H1 (cell line): ENCODE data around the gene SPPL2B. TPM values are rescaled to one million over a fixed set of nuclear protein-coding genes. Genes with fewer than 3 reads are reported as not detected.

Experiments used
- CTCF ChIA-PET: fragments of 300-600 bp; sonication (Branson Sonifier 250); formaldehyde crosslinking; loops from one replicate; lab custom pipeline; 2021; ENCODE audit not compliant: partially characterized antibody; lab: Charles Lee
- POLR2A ChIA-PET: fragments of 300-600 bp; sonication (Branson Sonifier 250); formaldehyde crosslinking; loops from one replicate; lab custom pipeline; 2021; ENCODE audit warnings: inconsistent platforms; ENCODE audit not compliant: partially characterized antibody; lab: Charles Lee
- DNase-seq, 2 experiments: peaks; one replicate each; pipeline versions ENCODE4 v3.0.0 to v3.0.0-alpha.2; 2010 to 2022; ENCODE audit warnings: low spot score in 2 of 2, low read depth in 1 of 2, mixed read lengths in 1 of 2
- FAIRE-seq: peaks from 2 replicates; lab custom pipeline; 2011; peaks lifted over from hg19 to GRCh38; lab: Jason Lieb, UNC
- H2AFZ ChIP-seq: 2 replicates; pipeline ENCODE4 v1.8.1; 2012; ENCODE audit warnings: low read length, inconsistent platforms
- H2AK5ac ChIP-seq: 2 replicates; pipeline ENCODE4 v1.6.1; 2013; ENCODE audit warnings: low read depth, low read length
- H2BK120ac ChIP-seq: replicated peaks from 2 replicates; pipeline ENCODE3; 2013; ENCODE audit warnings: low read depth, low read length, inconsistent platforms
- H2BK12ac ChIP-seq: 2 replicates; pipeline ENCODE4 v1.6.1; 2013; ENCODE audit warnings: low read depth, low read length
- H2BK15ac ChIP-seq: 2 replicates; pipeline ENCODE4 v1.6.1; 2013; ENCODE audit warnings: low read length
- H2BK20ac ChIP-seq: 2 replicates; pipeline ENCODE4 v1.6.1; 2013; ENCODE audit warnings: low read length
- H2BK5ac ChIP-seq: 2 replicates; pipeline ENCODE4 v1.6.1; 2013; ENCODE audit warnings: low read depth, low read length
- H3K14ac ChIP-seq: 2 replicates; pipeline ENCODE4 v1.6.1; 2013; ENCODE audit warnings: inconsistent platforms; ENCODE audit not compliant: insufficient read length
- H3K18ac ChIP-seq: 2 replicates; pipeline ENCODE4 v1.6.1; 2013; ENCODE audit warnings: low read length; ENCODE audit errors: extremely low read depth
- H3K23ac ChIP-seq: 2 replicates; pipeline ENCODE4 v1.6.1; 2013; ENCODE audit warnings: inconsistent platforms; ENCODE audit not compliant: insufficient read length
- H3K23me2 ChIP-seq: 2 replicates; pipeline ENCODE4 v1.6.1; 2013; ENCODE audit warnings: low read depth, low read length
- H3K27ac ChIP-seq: 2 replicates; pipeline ENCODE4 v1.6.1; 2011; ENCODE audit warnings: low read depth, low read length, inconsistent platforms
- H3K27me3 ChIP-seq, 4 experiments: replicated peaks in 1 of 4; 1 replicate in 1 of 4; 2 replicates in 3 of 4; pipeline versions ENCODE4 v1.6.1 to v1.8.1; 2011 to 2013; ENCODE audit warnings: low read length in 3 of 4, mild to moderate bottlenecking in 3 of 4, inconsistent platforms in 2 of 4, mixed read lengths in 2 of 4, moderate library complexity in 1 of 4; ENCODE audit not compliant: control insufficient read depth in 3 of 4, insufficient read depth in 3 of 4; ENCODE audit errors: extremely low read depth in 1 of 4
- H3K36me3 ChIP-seq, 4 experiments: 2 replicates each; pipeline versions ENCODE4 v1.6.1 to v1.8.1; 2011 to 2013; ENCODE audit warnings: mild to moderate bottlenecking in 4 of 4, low read length in 3 of 4, moderate library complexity in 2 of 4, control low read depth in 1 of 4, inconsistent platforms in 1 of 4; ENCODE audit not compliant: insufficient read depth in 4 of 4, control insufficient read depth in 2 of 4
- H3K4ac ChIP-seq: replicated peaks from 2 replicates; pipeline ENCODE3; 2013; ENCODE audit warnings: low read length, low read depth, mixed read lengths, inconsistent platforms; ENCODE audit not compliant: insufficient read length
- H3K4me1 ChIP-seq, 4 experiments: replicated peaks in 1 of 4; 1 replicate in 1 of 4; 2 replicates in 3 of 4; pipeline versions ENCODE4 v1.6.1 to v1.8.1; 2011 to 2013; ENCODE audit warnings: low read length in 3 of 4, inconsistent platforms in 2 of 4, mixed read lengths in 1 of 4; ENCODE audit not compliant: insufficient read depth in 4 of 4, control insufficient read depth in 3 of 4
- H3K4me2 ChIP-seq, 2 experiments: 2 replicates each; pipeline versions ENCODE4 v1.6.1 to v1.8.1; 2011 to 2013; ENCODE audit warnings: low read depth in 2 of 2, low read length in 2 of 2, control low read depth in 1 of 2, inconsistent platforms in 1 of 2, mild to moderate bottlenecking in 1 of 2; ENCODE audit not compliant: insufficient read depth in 1 of 2
- H3K4me3 ChIP-seq, 4 experiments: fragments of 200-600, 300-600 bp in 1 of 4; sonication (generic), shearing (Covaris generic), sonication (Bioruptor Twin) in 1 of 4; 2 replicates each; pipeline versions ENCODE4 v1.5.1 to v1.8.1; 2011 to 2016; ENCODE audit warnings: low read length in 4 of 4, low read depth in 3 of 4, control low read depth in 2 of 4, inconsistent platforms in 2 of 4, mild to moderate bottlenecking in 2 of 4, mixed read lengths in 1 of 4, moderate library complexity in 1 of 4; ENCODE audit not compliant: insufficient read depth in 2 of 4; ENCODE audit errors: extremely low read depth in 1 of 4
- H3K56ac ChIP-seq: replicated peaks from 2 replicates; pipeline ENCODE3; 2013; ENCODE audit warnings: low read depth, mild to moderate bottlenecking, mixed read lengths, low read length, inconsistent platforms; ENCODE audit not compliant: insufficient read length
- H3K79me1 ChIP-seq: 2 replicates; pipeline ENCODE4 v1.6.1; 2013; ENCODE audit warnings: low read depth, low read length, control low read depth
- H3K79me2 ChIP-seq, 2 experiments: 2 replicates each; pipeline versions ENCODE4 v1.6.1 to v1.8.1; 2012 to 2013; ENCODE audit warnings: low read length in 2 of 2, mild to moderate bottlenecking in 2 of 2, inconsistent platforms in 1 of 2; ENCODE audit not compliant: insufficient read depth in 2 of 2, control insufficient read depth in 1 of 2
- H3K9ac ChIP-seq, 4 experiments: replicated peaks in 1 of 4; 1 replicate in 1 of 4; 2 replicates in 3 of 4; pipeline versions ENCODE4 v1.6.1 to v1.8.1; 2011 to 2013; ENCODE audit warnings: low read depth in 3 of 4, low read length in 3 of 4, control low read depth in 2 of 4, mild to moderate bottlenecking in 2 of 4, moderate library complexity in 2 of 4, inconsistent platforms in 1 of 4; ENCODE audit errors: extremely low read depth in 1 of 4
- H3K9me3 ChIP-seq, 2 experiments: 2 replicates each; pipeline versions ENCODE4 v1.6.1 to v1.8.1; 2012 to 2013; ENCODE audit warnings: mild to moderate bottlenecking in 2 of 2, moderate library complexity in 2 of 2, control low read depth in 1 of 2, inconsistent platforms in 1 of 2, low read depth in 1 of 2, low read length in 1 of 2, mixed read lengths in 1 of 2; ENCODE audit not compliant: insufficient read depth in 2 of 2
- H4K20me1 ChIP-seq, 2 experiments: replicated peaks in 1 of 2; 2 replicates each; pipeline versions ENCODE3 to v1.8.1; 2011 to 2013; ENCODE audit warnings: inconsistent platforms in 2 of 2, low read length in 2 of 2, mild to moderate bottlenecking in 1 of 2; ENCODE audit not compliant: insufficient read depth in 2 of 2, control insufficient read depth in 1 of 2
- H4K5ac ChIP-seq: 2 replicates; pipeline ENCODE4 v1.6.1; 2013; ENCODE audit warnings: low read length, low read depth, mixed read lengths, inconsistent platforms; ENCODE audit not compliant: insufficient read length
- H4K8ac ChIP-seq: 2 replicates; pipeline ENCODE4 v1.8.0; 2013; ENCODE audit warnings: mild to moderate bottlenecking, moderate library complexity, low read length, inconsistent platforms; ENCODE audit not compliant: insufficient read depth; ENCODE audit errors: extremely low read depth
- H4K91ac ChIP-seq: replicated peaks from 2 replicates; pipeline ENCODE3; 2013; ENCODE audit warnings: low read length, mixed read lengths, inconsistent platforms; ENCODE audit not compliant: insufficient read length
- ATF2 ChIP-seq: IDR thresholded peaks from 2 replicates; pipeline ENCODE4 v1.6.1; 2012; ENCODE audit warnings: low read length, inconsistent platforms
- BCL11A ChIP-seq, 2 experiments: IDR thresholded peaks; one replicate each; pipeline ENCODE4 v1.6.1; 2011; ENCODE audit warnings: low read depth in 2 of 2, low read length in 2 of 2, mild to moderate bottlenecking in 2 of 2
- CEBPB ChIP-seq: IDR thresholded peaks from 2 replicates; pipeline ENCODE4 v1.6.1; 2012; ENCODE audit warnings: low read depth, low read length
- CTBP2 ChIP-seq: IDR thresholded peaks from 2 replicates; pipeline ENCODE4 v1.7.0; 2011; ENCODE audit warnings: borderline replicate concordance, mild to moderate bottlenecking, moderate library complexity, mixed read lengths, low read length; ENCODE audit not compliant: insufficient read depth, insufficient read length
- KDM1A ChIP-seq: fragments of 200-600, 300-600 bp; sonication (generic); IDR thresholded peaks from 2 replicates; pipeline ENCODE4 v1.7.1; 2016; ENCODE audit warnings: mild to moderate bottlenecking, low read length, borderline replicate concordance
- SP4 ChIP-seq: IDR thresholded peaks from 2 replicates; pipeline ENCODE4 v1.6.1; 2012; ENCODE audit warnings: low read length, inconsistent platforms
- TBP ChIP-seq: IDR thresholded peaks from 2 replicates; pipeline ENCODE4 v1.6.1; 2011; ENCODE audit warnings: low read depth, low read length, improper control_type of control experiment
- YY1 ChIP-seq: IDR thresholded peaks from 2 replicates; pipeline ENCODE4 v1.6.1; 2011; ENCODE audit warnings: low read depth, mild to moderate bottlenecking, low read length
- WGBS, 2 experiments: shearing (Covaris generic) in 1 of 2; methylation state at CpG; one replicate each; pipeline versions ENCODE4 v1.1.6 to v1.1.7; 2013 to 2015; ENCODE audit warnings: low lambda C conversion rate in 2 of 2, mixed read lengths in 2 of 2, inconsistent platforms in 1 of 2, low coverage in 1 of 2, missing lambda C conversion rate in 1 of 2; ENCODE audit not compliant: insufficient replicate concordance in 2 of 2, insufficient coverage in 1 of 2, insufficient read length in 1 of 2; ENCODE audit errors: extremely low coverage in 1 of 2, missing lambda C conversion rate in 1 of 2; 5-methylcytosine and 5-hydroxymethylcytosine counted together
- polyA plus RNA-seq, 7 experiments: library from polyadenylated mRNA; depleted of rRNA in 3 of 7; stranded (reverse) in 5 of 7; unstranded in 2 of 7; fragments of >200 nt in 5 of 7; fragments of 200-250 nt in 2 of 7; gene quantifications; 1 replicate in 5 of 7; 2 replicates in 1 of 7; 4 replicates in 1 of 7; pipeline versions ENCODE4 v1.2.1 to v1.2.3, GENCODE V29; 2011 to 2013; ENCODE audit warnings: missing spikeins in 2 of 7, mixed read lengths in 2 of 7
- total RNA-seq: library from RNA; stranded (reverse); fragmentation: NEBNext Ultra II Directional; extraction: Animal tissue kit (Norgen Biotek cat#: 25700); gene quantifications from 2 replicates; pipeline ENCODE4 v1.2.1, GENCODE V29; 2021
- TF ChIP-seq, protein P1 (sequence below), 3 experiments: IDR thresholded peaks; 1 replicate in 2 of 3; 2 replicates in 1 of 3; pipeline versions ENCODE4 v1.5.1 to v1.6.1; 2011; ENCODE audit warnings: low read length in 3 of 3, mild to moderate bottlenecking in 3 of 3, inconsistent platforms in 2 of 3, low read depth in 1 of 3, moderate library complexity in 1 of 3; ENCODE audit not compliant: insufficient read depth in 1 of 3; ENCODE audit errors: control extremely low read depth in 1 of 3

SPPL2B gene
- total and polyA plus RNA-seq, 2 of the 8 experiments (the other 6 are each of a cell fraction or from before 2014, with no cell fraction given) = 34.8 to 55.7 TPM

DNA sequence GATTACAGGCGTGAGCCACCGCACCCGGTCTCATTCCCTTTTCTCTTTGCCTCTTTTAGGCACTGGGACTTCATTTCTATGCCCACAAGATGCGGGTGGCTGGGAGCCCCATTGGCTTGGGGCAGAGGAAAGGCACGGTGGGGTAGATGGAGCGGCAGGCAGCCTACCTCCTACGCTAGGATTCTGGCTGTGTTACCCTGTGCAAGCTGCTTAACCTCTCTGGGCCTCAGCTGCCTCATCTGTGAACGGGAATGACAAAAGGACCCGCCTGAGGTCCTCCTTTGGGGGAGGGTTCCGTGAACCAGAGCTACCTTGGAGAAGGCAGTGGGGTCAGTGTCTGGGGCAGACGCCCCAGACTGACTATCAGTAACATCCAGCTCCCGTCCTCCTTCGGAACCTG, 11.2 kb upstream of the SPPL2B start:
- Histone ChIP-seq H3K4me3 (no peak overlapping the region), H4K91ac (no peak overlapping the region), H3K4me2 (no peak overlapping the region), H3K36me3 (no peaks in the 10 kb centered on the region; a peak in 1 of 8 replicates), H3K9me3 (no peaks in the 10 kb centered on the region), H3K27ac (no peak overlapping the region), H4K5ac (no peak overlapping the region), H2AK5ac (no peak overlapping the region), H3K9ac (no peak overlapping the region), H3K4me1 (peaks cover 0 to 4% (median under 1%) of the 10 kb centered on the region in 4 experiments; a peak in 4 of 7 replicates), H2BK5ac (no peak overlapping the region), H3K23ac (no peak overlapping the region), H2BK12ac (no peak overlapping the region), H2AFZ (no peak overlapping the region), H4K8ac (no peak overlapping the region), H3K23me2 (no peaks in the 10 kb centered on the region), H4K20me1 (peaks cover 0 to 1% of the 10 kb centered on the region in 2 experiments), H3K56ac (no peak overlapping the region), H3K27me3 (no peaks in the 10 kb centered on the region), H2BK20ac (no peak overlapping the region), H3K79me1 (no peaks in the 10 kb centered on the region), H2BK15ac (no peak overlapping the region), H3K79me2 (no peaks in the 10 kb centered on the region), H2BK120ac (no peak overlapping the region), H3K18ac (no peak overlapping the region), H3K14ac (no peak overlapping the region), H3K4ac (no peak overlapping the region)
- ChIA-PET POLR2A (interaction anchor here (0.6 to 4.1 kb wide), 9 partner anchors 9 to 1530 kb away, joined by 3 to 29 read pairs (median 4); partner anchors contain the start of genes AMH and PEAK3), CTCF (interaction anchor here (1.0 to 9.8 kb wide), 17 partner anchors 9 to 105 kb away, joined by 3 to 106 read pairs (median 12); partner anchors contain the start of genes JSRP1, LSM7, PLEKHJ1 and SPPL2B)
- TF ChIP-seq SP4 (no peak), KDM1A (no peak), CEBPB (no peak), CTBP2 (no peak), TBP (no peak), BCL11A (IDR thresholded peaks at IDR 0.05; ENCODE audit: low read depth in 2 of 2, low read length in 2 of 2) (no peak), ATF2 (no peak), YY1 (no peak)
- TF ChIP-seq, protein P1, sequence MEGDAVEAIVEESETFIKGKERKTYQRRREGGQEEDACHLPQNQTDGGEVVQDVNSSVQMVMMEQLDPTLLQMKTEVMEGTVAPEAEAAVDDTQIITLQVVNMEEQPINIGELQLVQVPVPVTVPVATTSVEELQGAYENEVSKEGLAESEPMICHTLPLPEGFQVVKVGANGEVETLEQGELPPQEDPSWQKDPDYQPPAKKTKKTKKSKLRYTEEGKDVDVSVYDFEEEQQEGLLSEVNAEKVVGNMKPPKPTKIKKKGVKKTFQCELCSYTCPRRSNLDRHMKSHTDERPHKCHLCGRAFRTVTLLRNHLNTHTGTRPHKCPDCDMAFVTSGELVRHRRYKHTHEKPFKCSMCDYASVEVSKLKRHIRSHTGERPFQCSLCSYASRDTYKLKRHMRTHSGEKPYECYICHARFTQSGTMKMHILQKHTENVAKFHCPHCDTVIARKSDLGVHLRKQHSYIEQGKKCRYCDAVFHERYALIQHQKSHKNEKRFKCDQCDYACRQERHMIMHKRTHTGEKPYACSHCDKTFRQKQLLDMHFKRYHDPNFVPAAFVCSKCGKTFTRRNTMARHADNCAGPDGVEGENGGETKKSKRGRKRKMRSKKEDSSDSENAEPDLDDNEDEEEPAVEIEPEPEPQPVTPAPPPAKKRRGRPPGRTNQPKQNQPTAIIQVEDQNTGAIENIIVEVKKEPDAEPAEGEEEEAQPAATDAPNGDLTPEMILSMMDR (IDR thresholded peaks at IDR 0.05; ENCODE audit: control extremely low read depth in 1 of 3, insufficient read depth in 1 of 3, low read depth in 1 of 3, low read length in 3 of 3) = no peak
- WGBS, 2 experiments = 88% methylated on average over 13 of the region's 13 CpGs; no CpG with 5 or more reads in 1 of the 2 experiments
- DNase-seq = no peak
- FAIRE-seq = no peak
